ENCODE data around the gene BAIAP2. TPM values are rescaled to one million over a fixed set of nuclear protein-coding genes. Genes with fewer than 3 reads are reported as not detected.

BAIAP2 gene
- total and polyA plus RNA-seq, 2 donors (not counting 3 experiments of a cell fraction or from before 2014, with no cell fraction given): 12.3 to 18.6 TPM

- no peak for DNase-seq (ENCODE audit: low read depth, low spot score)
- H3K9ac ChIP-seq (replicated peaks; ENCODE audit: extremely low read depth, insufficient read depth, low read length): no peak overlapping the region
- no peaks in the 10 kb centered on the region for H3K9me1 ChIP-seq (replicated peaks; ENCODE audit: control insufficient read depth, extremely low read depth, insufficient read depth, low read length)
- H3K79me2 ChIP-seq (ENCODE audit: control insufficient read depth, insufficient read depth, low read length): no peaks in the 10 kb centered on the region
- ChIA-PET POLR2A (no interaction called here), CTCF (interaction anchor here (1.4 kb wide), 1 partner anchor 11 kb away, joined by 3 read pairs; no protein-coding TSS in a partner anchor)
- no peak overlapping the region for H2AFZ ChIP-seq (ENCODE audit: low read depth, low read length)
- TF ChIP-seq POLR2A (IDR thresholded peaks at IDR 0.05; ENCODE audit: low read depth, low read length): no peak
- no peak for TF ChIP-seq MYC (IDR thresholded peaks at IDR 0.05; ENCODE audit: low read depth, low read length)
- TF ChIP-seq MAX (IDR thresholded peaks at IDR 0.05; ENCODE audit: insufficient read depth, insufficient read length): no peak
- no peak for TF ChIP-seq EZH2 (IDR thresholded peaks at IDR 0.05; ENCODE audit: borderline replicate concordance, low read depth, low read length, severe bottlenecking)
- TF ChIP-seq, protein P1, sequence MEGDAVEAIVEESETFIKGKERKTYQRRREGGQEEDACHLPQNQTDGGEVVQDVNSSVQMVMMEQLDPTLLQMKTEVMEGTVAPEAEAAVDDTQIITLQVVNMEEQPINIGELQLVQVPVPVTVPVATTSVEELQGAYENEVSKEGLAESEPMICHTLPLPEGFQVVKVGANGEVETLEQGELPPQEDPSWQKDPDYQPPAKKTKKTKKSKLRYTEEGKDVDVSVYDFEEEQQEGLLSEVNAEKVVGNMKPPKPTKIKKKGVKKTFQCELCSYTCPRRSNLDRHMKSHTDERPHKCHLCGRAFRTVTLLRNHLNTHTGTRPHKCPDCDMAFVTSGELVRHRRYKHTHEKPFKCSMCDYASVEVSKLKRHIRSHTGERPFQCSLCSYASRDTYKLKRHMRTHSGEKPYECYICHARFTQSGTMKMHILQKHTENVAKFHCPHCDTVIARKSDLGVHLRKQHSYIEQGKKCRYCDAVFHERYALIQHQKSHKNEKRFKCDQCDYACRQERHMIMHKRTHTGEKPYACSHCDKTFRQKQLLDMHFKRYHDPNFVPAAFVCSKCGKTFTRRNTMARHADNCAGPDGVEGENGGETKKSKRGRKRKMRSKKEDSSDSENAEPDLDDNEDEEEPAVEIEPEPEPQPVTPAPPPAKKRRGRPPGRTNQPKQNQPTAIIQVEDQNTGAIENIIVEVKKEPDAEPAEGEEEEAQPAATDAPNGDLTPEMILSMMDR (IDR thresholded peaks at IDR 0.05; ENCODE audit: extremely low read depth in 1 of 2, insufficient read depth in 1 of 2, low read depth in 1 of 2, low read length in 2 of 2): no peak
- no peak for TF ChIP-seq JUN (IDR thresholded peaks at IDR 0.05; ENCODE audit: borderline replicate concordance, insufficient read depth, insufficient read length, low read depth)
- no peak for TF ChIP-seq FOS (IDR thresholded peaks at IDR 0.05; ENCODE audit: borderline replicate concordance, insufficient read depth, low read length)
- TF ChIP-seq POLR2AphosphoS5 (IDR thresholded peaks at IDR 0.05; ENCODE audit: insufficient read depth, low read depth, low read length): no peak
- no peak for TF ChIP-seq GATA2 (IDR thresholded peaks at IDR 0.05; ENCODE audit: insufficient read depth, insufficient read length, low read depth, low read length)
- no peaks in the 10 kb centered on the region for H3K36me3 ChIP-seq (ENCODE audit: control insufficient read depth in 2 of 2, extremely low read depth in 1 of 2, insufficient read depth in 2 of 2, low read length in 2 of 2)
- dilution Hi-C loops (cut with MboI; ENCODE audit: extremely low pct_ligation_motif_present, low sequenced_read_pairs): no loop called here
- H3K4me2 ChIP-seq (ENCODE audit: insufficient read depth, low read length): no peak overlapping the region
- intact Hi-C loops (cut with micrococcal nuclease): no loop called here
- H4K20me1 ChIP-seq (replicated peaks; ENCODE audit: control insufficient read depth, extremely low read depth, insufficient read depth, low read length): no peaks in the 10 kb centered on the region
- H3K9me3 ChIP-seq (replicated peaks; ENCODE audit: control insufficient read depth, insufficient read depth, low read length): no peaks in the 10 kb centered on the region
- no peak overlapping the region for H3K4me3 ChIP-seq (replicated peaks in 1 of 3; ENCODE audit: insufficient read depth in 1 of 3, low read depth in 1 of 3, low read length in 3 of 3)
- no peaks in the 10 kb centered on the region for H3K27me3 ChIP-seq (ENCODE audit: control insufficient read depth in 2 of 2, insufficient read depth in 2 of 2, low read length in 2 of 2)
- no peaks in the 10 kb centered on the region for H3K4me1 ChIP-seq (ENCODE audit: control insufficient read depth, extremely low read depth, insufficient read depth, low read length)
- no peak for FAIRE-seq
- H3K27ac ChIP-seq (ENCODE audit: insufficient read depth, low read depth, low read length): no peak overlapping the region
- no TSS peak for BruUV-seq (replicated peaks)
Observed at GRCh38 chr17:81112450-81112849, 77.5 kb downstream of the BAIAP2 start.

Measured in endothelial cell of umbilical vein (primary cell).